Measurements from ENCODE around the gene PREB. TPM values are rescaled to one million over a fixed set of nuclear protein-coding genes. Genes with fewer than 3 reads are reported as not detected.

Gene PREB
- total RNA-seq, 1 experiment from 2014 or later, result 84.5 TPM

- Histone ChIP-seq H3K36me3 (replicated peaks; ENCODE audit: control insufficient read depth, insufficient read depth, low read length) (no peaks in the 10 kb centered on the region), H3K27me3 (ENCODE audit: control insufficient read depth, insufficient read depth, low read length) (no peaks in the 10 kb centered on the region), H3K4me3 (ENCODE audit: insufficient read depth, low read depth, low read length) (no peak overlapping the region)
- DNase-seq, result no peak
Observed at GRCh38 chr2:27162151-27163121, 28.0 kb upstream of the PREB start.

GRCh38 chr2:27160191-27160590 lies 25.8 kb upstream of the PREB start:
- no peak for DNase-seq
- H3K36me3 ChIP-seq (replicated peaks; ENCODE audit: control insufficient read depth, insufficient read depth, low read length), result no peaks in the 10 kb centered on the region
- no peak overlapping the region for H3K4me3 ChIP-seq (ENCODE audit: insufficient read depth, low read depth, low read length)
- no peaks in the 10 kb centered on the region for H3K27me3 ChIP-seq (ENCODE audit: control insufficient read depth, insufficient read depth, low read length)

GRCh38 chr2:27159271-27159670 lies 24.8 kb upstream of the PREB start:
- no peaks in the 10 kb centered on the region for H3K27me3 ChIP-seq (ENCODE audit: control insufficient read depth, insufficient read depth, low read length)
- H3K36me3 ChIP-seq (replicated peaks; ENCODE audit: control insufficient read depth, insufficient read depth, low read length), result no peaks in the 10 kb centered on the region
- no peak overlapping the region for H3K4me3 ChIP-seq (ENCODE audit: insufficient read depth, low read depth, low read length)
- no peak for DNase-seq

- no peak for DNase-seq
- Histone ChIP-seq H3K36me3 (replicated peaks; ENCODE audit: control insufficient read depth, insufficient read depth, low read length) (no peaks in the 10 kb centered on the region), H3K27me3 (ENCODE audit: control insufficient read depth, insufficient read depth, low read length) (no peaks in the 10 kb centered on the region), H3K4me3 (ENCODE audit: insufficient read depth, low read depth, low read length) (no peak overlapping the region)
Observed at GRCh38 chr2:27158468-27158867, 24.0 kb upstream of the PREB start.

GRCh38 chr2:27155069-27155520 lies 20.7 kb upstream of the PREB start:
- DNase-seq, result peak; percentile 56
- Histone ChIP-seq H3K27me3 (ENCODE audit: control insufficient read depth, insufficient read depth, low read length) (no peaks in the 10 kb centered on the region), H3K4me3 (ENCODE audit: insufficient read depth, low read depth, low read length) (no peak overlapping the region), H3K36me3 (replicated peaks; ENCODE audit: control insufficient read depth, insufficient read depth, low read length) (no peaks in the 10 kb centered on the region)

- H3K4me3 ChIP-seq (ENCODE audit: insufficient read depth, low read depth, low read length), result no peak overlapping the region
- DNase-seq, result no peak
- H3K36me3 ChIP-seq (replicated peaks; ENCODE audit: control insufficient read depth, insufficient read depth, low read length), result no peaks in the 10 kb centered on the region
- H3K27me3 ChIP-seq (ENCODE audit: control insufficient read depth, insufficient read depth, low read length), result no peaks in the 10 kb centered on the region
Observed at GRCh38 chr2:27154488-27154887, 20.1 kb upstream of the PREB start.

- no peak overlapping the region for H3K4me3 ChIP-seq (ENCODE audit: insufficient read depth, low read depth, low read length)
- no peak for DNase-seq
- H3K36me3 ChIP-seq (replicated peaks; ENCODE audit: control insufficient read depth, insufficient read depth, low read length), result no peaks in the 10 kb centered on the region
- no peaks in the 10 kb centered on the region for H3K27me3 ChIP-seq (ENCODE audit: control insufficient read depth, insufficient read depth, low read length)
Observed at GRCh38 chr2:27152796-27153464, 18.5 kb upstream of the PREB start.

GRCh38 chr2:27152102-27152795 lies 17.8 kb upstream of the PREB start:
- Histone ChIP-seq H3K4me3 (ENCODE audit: insufficient read depth, low read depth, low read length) (no peak overlapping the region), H3K27me3 (ENCODE audit: control insufficient read depth, insufficient read depth, low read length) (no peaks in the 10 kb centered on the region), H3K36me3 (replicated peaks; ENCODE audit: control insufficient read depth, insufficient read depth, low read length) (no peaks in the 10 kb centered on the region)
- DNase-seq, result peak; percentile 74

GRCh38 chr2:27150639-27151230 lies 16.3 kb upstream of the PREB start:
- DNase-seq, result no peak
- Histone ChIP-seq H3K4me3 (ENCODE audit: insufficient read depth, low read depth, low read length) (no peak overlapping the region), H3K27me3 (ENCODE audit: control insufficient read depth, insufficient read depth, low read length) (no peaks in the 10 kb centered on the region), H3K36me3 (replicated peaks; ENCODE audit: control insufficient read depth, insufficient read depth, low read length) (no peaks in the 10 kb centered on the region)

- DNase-seq, result no peak
- H3K27me3 ChIP-seq (ENCODE audit: control insufficient read depth, insufficient read depth, low read length), result no peaks in the 10 kb centered on the region
- no peak overlapping the region for H3K4me3 ChIP-seq (ENCODE audit: insufficient read depth, low read depth, low read length)
- H3K36me3 ChIP-seq (replicated peaks; ENCODE audit: control insufficient read depth, insufficient read depth, low read length), result no peaks in the 10 kb centered on the region
Observed at GRCh38 chr2:27149570-27150405, 15.4 kb upstream of the PREB start.

- H3K27me3 ChIP-seq (ENCODE audit: control insufficient read depth, insufficient read depth, low read length), result no peaks in the 10 kb centered on the region
- DNase-seq, result no peak
- no peaks in the 10 kb centered on the region for H3K36me3 ChIP-seq (replicated peaks; ENCODE audit: control insufficient read depth, insufficient read depth, low read length)
- H3K4me3 ChIP-seq (ENCODE audit: insufficient read depth, low read depth, low read length), result no peak within 1 kb of the TSS
Observed at GRCh38 chr2:27148801-27149439, 14.5 kb upstream of the PREB start, which contains the start of gene TCF23. TSS of gene TCF23 (plus strand) at chr2:27149004. CDS start at chr2:27149134, 130 bp downstream.

GRCh38 chr2:27147935-27148334 lies 13.5 kb upstream of the PREB start:
- Histone ChIP-seq H3K36me3 (replicated peaks; ENCODE audit: control insufficient read depth, insufficient read depth, low read length) (no peaks in the 10 kb centered on the region), H3K27me3 (ENCODE audit: control insufficient read depth, insufficient read depth, low read length) (no peaks in the 10 kb centered on the region), H3K4me3 (ENCODE audit: insufficient read depth, low read depth, low read length) (no peak overlapping the region)
- no peak for DNase-seq

- no peaks in the 10 kb centered on the region for H3K36me3 ChIP-seq (replicated peaks; ENCODE audit: control insufficient read depth, insufficient read depth, low read length)
- H3K27me3 ChIP-seq (ENCODE audit: control insufficient read depth, insufficient read depth, low read length), result no peaks in the 10 kb centered on the region
Observed at GRCh38 chr2:27145682-27146081, 11.2 kb upstream of the PREB start.

More at GRCh38 chr2:27145682-27146081, 11.2 kb upstream of the PREB start:
- DNase-seq, result no peak
- no peak overlapping the region for H3K4me3 ChIP-seq (ENCODE audit: insufficient read depth, low read depth, low read length)

Data from H7 (cell line).